SU-DHL-6 (cell line): ENCODE data around the gene RNF180.

ENCODE experiments used
- CTCF ChIP-seq: fragments of 200-600 bp; sonication (generic); IDR thresholded peaks from one replicate; pipeline ENCODE4 v1.5.1; 2017; ENCODE audit warnings: antibody characterized with exemption, mild to moderate bottlenecking, low read length, moderate library complexity; ENCODE audit not compliant: insufficient read depth, poor library complexity, severe bottlenecking
- EZH2phosphoT487 ChIP-seq: fragments of 200-600 bp; sonication (generic), shearing (Covaris generic); conservative IDR thresholded peaks from 2 replicates; pipeline ENCODE4 v1.6.1; 2018; ENCODE audit warnings: mild to moderate bottlenecking, antibody characterized with exemption, low read length, moderate library complexity, mixed read lengths

- TF ChIP-seq CTCF, result no peak
- no peak for TF ChIP-seq EZH2phosphoT487
Observed at GRCh38 chr5:64301566-64301965, 135.9 kb downstream of the RNF180 start.
